Gastroesophageal sphincter (tissue), 3 donors: ENCODE data around the gene IRAK2.

Source experiments
- CTCF ChIP-seq, 4 experiments: fragments of 200-600 bp in 2 of 4; fragments of 450-650 bp in 2 of 4; sonication (generic) in 1 of 4; IDR thresholded peaks; one replicate each; pipeline ENCODE4 v1.5.1; 2017 to 2019; ENCODE audit warnings: antibody characterized with exemption in 4 of 4, mild to moderate bottlenecking in 2 of 4, moderate library complexity in 2 of 4
- POLR2A ChIP-seq, 2 donors: fragments of 450-650 bp; IDR thresholded peaks; one replicate each; pipeline ENCODE4 v1.6.1; 2017; ENCODE audit warnings: antibody characterized with exemption in 2 of 2, mild to moderate bottlenecking in 2 of 2, moderate library complexity in 1 of 2

- TF ChIP-seq CTCF (IDR thresholded peaks at IDR 0.05) (peak in 1 of 4 experiments; percentile 21), POLR2A (IDR thresholded peaks at IDR 0.05) (peak; percentile 92 to 93)
Measured at GRCh38 chr3:10248184-10248983, 83.7 kb downstream of the IRAK2 start, which contains the start of gene TATDN2.
